ENCODE measurements around the gene SLC22A23. TPM values are rescaled to one million over a fixed set of nuclear protein-coding genes. Genes with fewer than 3 reads are reported as not detected.

The SLC22A23 gene
- total and polyA plus RNA-seq, 2 of the 4 experiments (the other 2 are of a cell fraction): 0.72 to 1.6 TPM

DNA sequence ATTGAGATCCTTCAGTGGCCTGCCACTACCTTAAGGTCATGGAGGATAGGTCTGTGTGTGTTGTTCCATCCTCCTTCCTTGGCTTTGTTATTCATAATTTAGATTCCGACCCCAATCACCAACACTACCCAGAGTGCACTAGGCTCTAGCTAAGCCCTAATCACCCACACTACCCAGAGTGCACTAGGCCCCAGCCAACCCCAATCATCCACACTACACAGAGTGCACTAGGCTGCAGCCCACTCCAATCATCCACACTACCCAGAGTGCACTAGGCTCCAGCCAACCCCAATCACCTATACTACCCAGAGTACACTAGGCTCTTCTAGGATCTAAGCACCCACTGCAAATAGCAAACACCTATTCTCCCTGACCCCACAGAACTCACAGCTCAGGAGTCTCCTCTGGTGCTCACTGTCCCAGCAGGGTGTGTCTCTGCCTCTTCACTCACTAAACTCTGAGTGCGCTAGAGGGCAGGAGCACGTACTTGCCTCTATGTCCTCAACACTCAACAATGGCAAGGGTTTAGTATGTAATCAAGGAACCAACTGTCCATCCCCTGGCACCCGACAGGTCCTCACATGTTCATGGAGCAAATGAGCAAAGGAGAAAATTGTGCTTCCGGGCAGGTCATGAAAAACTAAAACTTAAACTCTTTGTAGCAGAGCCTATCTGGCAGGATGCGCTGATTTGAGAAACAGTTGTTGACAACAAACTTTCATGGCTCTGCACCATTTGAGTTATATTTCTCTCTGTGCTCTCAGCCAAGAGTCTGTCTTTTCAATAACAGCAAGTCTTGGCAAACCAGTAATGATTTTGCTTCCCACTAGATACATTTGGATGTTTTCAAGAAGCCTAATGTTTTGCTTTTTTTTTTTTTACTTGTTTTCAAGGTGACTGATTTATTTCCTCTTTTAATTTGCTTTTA, 54.3 kb downstream of the SLC22A23 start:
- in situ Hi-C loops (cut with MboI; ENCODE audit: low sequenced_read_pairs) (no loop called here), dilution Hi-C loops (cut with HindIII; ENCODE audit: low sequenced_read_pairs, unreplicated experiment) (no loop called here), intact Hi-C loops (cut with micrococcal nuclease) (no loop called here)
- H2AK9ac ChIP-seq (replicated peaks; ENCODE audit: low read depth, low read length, poor library complexity): no peak overlapping the region
- POLR2A ChIA-PET (ENCODE audit: unreplicated experiment): no interaction called here
- no peak overlapping the region for H2BK5ac ChIP-seq (ENCODE audit: low read depth, low read length, poor library complexity, severe bottlenecking)
- no peak overlapping the region for H3K14ac ChIP-seq (replicated peaks; ENCODE audit: low read depth, low read length)
- H4K91ac ChIP-seq (ENCODE audit: insufficient read depth, low read depth, low read length): no peak overlapping the region
- no peak overlapping the region for H2BK15ac ChIP-seq (ENCODE audit: low read depth, low read length)
- H3K18ac ChIP-seq (ENCODE audit: low read depth, low read length): no peak overlapping the region
- TF ChIP-seq RFX5 (IDR thresholded peaks at IDR 0.05; ENCODE audit: low read depth, low read length): no peak
- TF ChIP-seq BHLHE40 (IDR thresholded peaks at IDR 0.05; ENCODE audit: low read depth, low read length): no peak
- no peak for TF ChIP-seq ELK1 (IDR thresholded peaks at IDR 0.05; ENCODE audit: borderline replicate concordance, low read depth, low read length)
- TF ChIP-seq CHD1 (IDR thresholded peaks at IDR 0.05; ENCODE audit: low read depth, low read length): no peak
- TF ChIP-seq MAZ (IDR thresholded peaks at IDR 0.05; ENCODE audit: borderline replicate concordance, low read depth, low read length): no peak
- TF ChIP-seq SMC3 (IDR thresholded peaks at IDR 0.05; ENCODE audit: low read depth, low read length): no peak
- TF ChIP-seq MAFK (IDR thresholded peaks at IDR 0.05; ENCODE audit: low read depth, low read length): no peak
- no peak for TF ChIP-seq FOS (IDR thresholded peaks at IDR 0.05; ENCODE audit: low read depth, low read length)
- TF ChIP-seq CEBPB (IDR thresholded peaks at IDR 0.05; ENCODE audit: low read depth, low read length): no peak
- H3K27ac ChIP-seq (ENCODE audit: insufficient read depth, low read length): no peak overlapping the region
- no peak overlapping the region for H2BK20ac ChIP-seq (ENCODE audit: low read depth, low read length)
- no CpG with 5 or more reads among the region's 6 CpGs for WGBS, 2 experiments (ENCODE audit: extremely low coverage in 2 of 2, insufficient read length in 1 of 2)
- CTCF ChIA-PET: interaction anchor here (1.2 kb wide), 1 partner anchor 8 kb away, joined by 3 read pairs; no protein-coding TSS in a partner anchor
- no peak overlapping the region for H4K8ac ChIP-seq (ENCODE audit: low read depth in 2 of 2, low read length in 2 of 2)
- BruUV-seq (replicated peaks): no TSS peak
- no peak overlapping the region for H2AFZ ChIP-seq (replicated peaks; ENCODE audit: low read length, poor library complexity)
- no peak overlapping the region for H3K4me2 ChIP-seq (ENCODE audit: low read depth, low read length)
- H3K4ac ChIP-seq (ENCODE audit: low read depth, low read length): no peak overlapping the region
- no peak overlapping the region for H3K4me3 ChIP-seq (ENCODE audit: insufficient read depth, low read depth, low read length)
- H2BK120ac ChIP-seq (ENCODE audit: low read depth, low read length): no peak overlapping the region
- H3K56ac ChIP-seq (ENCODE audit: extremely low read depth, insufficient read depth, low read length): no peak overlapping the region
- H3K9me1 ChIP-seq (ENCODE audit: insufficient read depth, low read length): no peaks in the 10 kb centered on the region
- peaks cover 25% of the 10 kb centered on the region for H3K27me3 ChIP-seq (ENCODE audit: control insufficient read depth, insufficient read depth, low read length)
- H4K20me1 ChIP-seq (ENCODE audit: insufficient read depth, low read length): no peaks in the 10 kb centered on the region
- H3K9ac ChIP-seq (ENCODE audit: low read depth, low read length): no peak overlapping the region
- ATAC-seq (ENCODE audit: low read depth) (no peak), DNase-seq (no peak)
- H2AK5ac ChIP-seq (ENCODE audit: low read depth, low read length): no peak overlapping the region
- no peaks in the 10 kb centered on the region for H3K9me3 ChIP-seq (ENCODE audit: control insufficient read depth, insufficient read depth, low read length)
- no peaks in the 10 kb centered on the region for H3K36me3 ChIP-seq (ENCODE audit: control insufficient read depth, insufficient read depth, low read length)
- H3K79me1 ChIP-seq (ENCODE audit: low read depth in 1 of 2, low read length in 2 of 2): no peaks in the 10 kb centered on the region
- H3K23ac ChIP-seq (ENCODE audit: low read depth, low read length): no peak overlapping the region
- no peak overlapping the region for H4K5ac ChIP-seq (ENCODE audit: low read depth, low read length)
- no peaks in the 10 kb centered on the region for H3K4me1 ChIP-seq (ENCODE audit: control insufficient read depth, insufficient read depth, low read length)
